Measurements from ENCODE around the gene RUSC2.

- no peak for TF ChIP-seq POLR2AphosphoS5 (IDR thresholded peaks at IDR 0.05; ENCODE audit: low read depth, low read length)
- TF ChIP-seq, protein P1, sequence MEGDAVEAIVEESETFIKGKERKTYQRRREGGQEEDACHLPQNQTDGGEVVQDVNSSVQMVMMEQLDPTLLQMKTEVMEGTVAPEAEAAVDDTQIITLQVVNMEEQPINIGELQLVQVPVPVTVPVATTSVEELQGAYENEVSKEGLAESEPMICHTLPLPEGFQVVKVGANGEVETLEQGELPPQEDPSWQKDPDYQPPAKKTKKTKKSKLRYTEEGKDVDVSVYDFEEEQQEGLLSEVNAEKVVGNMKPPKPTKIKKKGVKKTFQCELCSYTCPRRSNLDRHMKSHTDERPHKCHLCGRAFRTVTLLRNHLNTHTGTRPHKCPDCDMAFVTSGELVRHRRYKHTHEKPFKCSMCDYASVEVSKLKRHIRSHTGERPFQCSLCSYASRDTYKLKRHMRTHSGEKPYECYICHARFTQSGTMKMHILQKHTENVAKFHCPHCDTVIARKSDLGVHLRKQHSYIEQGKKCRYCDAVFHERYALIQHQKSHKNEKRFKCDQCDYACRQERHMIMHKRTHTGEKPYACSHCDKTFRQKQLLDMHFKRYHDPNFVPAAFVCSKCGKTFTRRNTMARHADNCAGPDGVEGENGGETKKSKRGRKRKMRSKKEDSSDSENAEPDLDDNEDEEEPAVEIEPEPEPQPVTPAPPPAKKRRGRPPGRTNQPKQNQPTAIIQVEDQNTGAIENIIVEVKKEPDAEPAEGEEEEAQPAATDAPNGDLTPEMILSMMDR (IDR thresholded peaks at IDR 0.05): no peak
- TF ChIP-seq SIN3A (IDR thresholded peaks at IDR 0.05; ENCODE audit: borderline replicate concordance, insufficient read depth, low read depth, low read length): no peak
These were observed 31.8 kb downstream of the RUSC2 start for GRCh38 chr9:35521708-35522107.

All from Panc1 (cell line).